ENCODE measurements around the gene PTPRD.

Gene PTPRD

DNA sequence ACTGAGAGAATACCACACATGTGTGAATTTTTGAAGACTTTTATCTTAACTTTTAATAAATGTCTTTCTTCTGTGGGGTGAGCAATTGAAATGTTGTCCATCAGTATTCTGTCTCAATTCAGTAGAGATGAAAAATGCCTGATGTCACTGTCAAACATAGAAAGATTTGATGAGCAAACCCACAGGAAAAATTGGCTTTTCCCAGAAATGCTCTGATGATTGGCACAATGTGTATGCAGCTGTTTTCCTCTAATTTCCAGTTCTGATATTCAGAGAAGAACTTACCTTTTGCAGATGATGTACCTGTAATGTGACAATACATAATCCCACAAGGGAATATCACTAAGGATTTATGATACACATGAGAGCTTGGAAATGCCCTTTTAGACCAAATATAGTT lies 340.0 kb downstream of the PTPRD start:
- no peak for DNase-seq (ENCODE audit: low read depth in 2 of 3, low spot score in 1 of 3)

DNA sequence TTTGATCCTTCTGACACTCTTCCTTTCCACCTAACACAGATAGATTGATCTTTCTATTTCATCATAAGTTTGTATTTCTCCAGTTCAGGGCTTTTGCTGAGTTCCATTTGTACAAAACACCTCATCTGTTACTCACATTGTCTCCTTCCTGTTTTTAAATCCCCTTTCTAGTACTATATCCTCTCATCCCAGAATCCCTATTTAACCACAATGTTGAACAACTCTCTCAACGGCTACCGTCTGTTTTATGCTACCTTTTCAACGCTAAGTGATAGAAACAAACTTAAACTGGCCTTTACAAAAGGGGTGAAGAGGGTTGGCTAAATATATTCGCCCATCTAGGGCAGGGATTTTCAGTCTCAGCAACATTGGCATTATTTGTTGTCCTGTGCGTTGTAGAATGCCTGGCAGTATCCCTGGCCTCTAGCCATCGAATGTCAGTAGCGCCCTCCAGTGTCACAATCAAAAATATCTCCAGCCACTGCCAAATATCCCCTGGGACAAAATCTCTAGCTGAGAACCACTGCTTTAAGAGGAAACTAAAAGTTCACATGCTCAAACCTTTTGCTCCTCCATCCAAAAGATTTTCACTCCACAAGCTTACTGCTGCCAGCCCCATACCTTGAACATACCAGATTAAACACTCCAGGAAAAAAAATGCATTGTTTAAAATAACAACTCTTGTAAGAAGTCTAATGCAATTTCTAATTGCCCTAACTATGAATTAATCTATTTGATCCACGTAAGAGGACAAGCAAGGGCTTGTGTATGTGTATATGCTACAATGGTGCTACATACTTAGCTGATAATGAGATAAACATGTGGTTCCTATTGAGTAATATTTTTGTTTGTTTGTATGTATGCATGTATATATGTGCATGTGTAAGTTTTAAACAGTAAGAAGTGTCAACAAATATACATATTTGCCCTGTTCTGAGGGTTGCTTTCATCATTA lies 344.0 kb downstream of the PTPRD start:
- no peak for DNase-seq (ENCODE audit: low read depth in 2 of 3, low spot score in 1 of 3)

DNA sequence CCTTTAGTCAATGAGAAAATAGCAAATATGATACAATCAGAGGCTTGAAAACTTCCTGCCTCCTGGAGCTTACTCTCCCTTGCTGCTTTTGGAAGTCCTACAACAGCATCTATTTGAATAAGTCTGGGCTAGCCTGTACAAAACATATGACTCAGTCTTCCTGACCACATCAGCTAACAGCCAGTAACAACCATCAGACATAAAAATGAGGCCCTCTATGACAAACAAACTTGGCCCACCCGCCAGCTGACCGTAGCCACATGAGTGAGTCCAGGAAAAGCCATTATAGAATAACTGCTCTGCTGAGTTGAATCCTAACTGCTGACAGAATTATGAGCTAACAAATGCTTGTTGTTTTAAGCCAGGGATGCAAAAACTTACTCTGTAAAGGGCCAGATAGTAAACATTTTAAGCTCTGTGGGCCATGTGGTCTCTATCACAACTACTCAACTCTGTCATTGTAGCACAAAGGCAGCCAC lies 347.6 kb downstream of the PTPRD start:
- DNase-seq (ENCODE audit: low read depth in 2 of 3, low spot score in 1 of 3) = no peak

DNA sequence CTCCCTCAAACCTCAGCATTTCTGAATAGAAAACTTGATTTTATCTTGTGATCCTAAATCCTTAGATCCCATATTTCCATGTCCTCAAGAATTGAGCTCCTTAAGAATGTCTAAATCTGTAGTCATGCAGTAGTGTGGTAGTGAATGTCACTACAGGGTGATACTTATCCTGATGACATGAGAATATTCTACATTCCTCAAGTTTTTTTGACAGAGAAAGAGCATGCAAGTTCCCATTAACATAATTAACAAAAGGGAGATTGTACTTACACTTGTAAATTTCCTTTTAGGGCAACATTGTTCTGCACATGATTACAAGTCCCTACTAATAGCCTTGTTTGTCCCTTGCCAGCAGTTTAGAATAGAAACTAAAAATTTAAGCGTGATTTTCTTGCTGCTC lies 352.3 kb downstream of the PTPRD start:
- DNase-seq (ENCODE audit: low read depth in 2 of 3, low spot score in 1 of 3) = no peak

DNA sequence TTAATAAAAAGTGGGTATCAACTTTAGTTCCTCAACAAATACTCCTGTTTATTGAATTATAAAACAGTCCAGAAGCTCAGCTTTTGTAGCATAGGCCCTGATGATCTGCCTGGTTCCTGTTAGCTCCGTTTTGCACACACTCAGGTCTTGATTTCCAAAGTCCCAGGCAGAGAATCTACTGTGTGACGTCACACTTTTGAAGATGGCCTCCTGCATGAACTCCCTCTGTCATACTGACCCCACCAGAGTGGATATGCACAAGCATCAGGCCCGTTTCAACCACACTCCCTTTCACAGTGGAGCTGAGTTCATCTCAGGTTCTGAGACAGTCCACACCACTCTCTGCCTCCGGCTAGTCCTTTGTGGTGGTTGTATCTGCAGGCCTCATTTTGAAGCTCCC lies 353.1 kb downstream of the PTPRD start:
- DNase-seq (ENCODE audit: low read depth in 2 of 3, low spot score in 1 of 3) = no peak

DNA sequence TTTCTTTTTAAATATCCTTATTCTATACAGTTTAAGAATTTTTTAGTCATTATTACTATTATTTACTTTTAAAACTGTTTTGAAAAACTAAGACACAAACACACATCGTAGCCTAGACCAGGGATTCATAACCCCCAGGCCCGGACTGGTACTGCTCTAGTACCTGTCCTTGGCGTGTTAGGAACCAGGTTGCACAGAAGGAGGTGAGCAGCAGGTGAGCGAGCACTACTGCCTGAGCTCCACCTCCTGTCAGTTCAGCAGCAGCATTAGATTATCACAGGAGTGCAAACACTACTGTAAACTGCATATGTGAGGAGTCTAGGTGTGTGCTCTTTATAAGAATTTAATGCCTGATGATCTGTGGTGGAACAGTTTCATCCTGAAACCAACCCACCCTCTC lies 357.0 kb downstream of the PTPRD start:
- DNase-seq (ENCODE audit: low read depth in 2 of 3, low spot score in 1 of 3) = no peak

DNA sequence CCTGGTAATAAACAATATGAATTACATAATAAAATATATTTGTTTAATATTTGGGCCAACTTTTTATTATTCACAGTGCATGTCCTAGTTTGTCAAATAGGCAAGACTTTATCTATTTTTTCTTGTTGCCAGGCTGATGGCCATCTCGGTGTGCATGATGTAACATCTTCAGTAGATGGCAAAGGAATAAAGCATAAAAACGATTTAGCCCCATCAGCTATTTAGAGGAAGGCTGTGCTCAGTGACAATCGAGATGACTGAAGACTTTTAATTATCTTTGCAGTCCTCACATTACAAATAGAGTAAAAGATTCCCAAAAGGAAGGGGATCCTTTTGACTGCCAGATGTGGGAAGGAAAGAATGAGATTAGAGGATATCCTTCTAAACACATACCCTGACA lies 358.5 kb downstream of the PTPRD start:
- DNase-seq (ENCODE audit: low read depth in 2 of 3, low spot score in 1 of 3) = no peak

DNA sequence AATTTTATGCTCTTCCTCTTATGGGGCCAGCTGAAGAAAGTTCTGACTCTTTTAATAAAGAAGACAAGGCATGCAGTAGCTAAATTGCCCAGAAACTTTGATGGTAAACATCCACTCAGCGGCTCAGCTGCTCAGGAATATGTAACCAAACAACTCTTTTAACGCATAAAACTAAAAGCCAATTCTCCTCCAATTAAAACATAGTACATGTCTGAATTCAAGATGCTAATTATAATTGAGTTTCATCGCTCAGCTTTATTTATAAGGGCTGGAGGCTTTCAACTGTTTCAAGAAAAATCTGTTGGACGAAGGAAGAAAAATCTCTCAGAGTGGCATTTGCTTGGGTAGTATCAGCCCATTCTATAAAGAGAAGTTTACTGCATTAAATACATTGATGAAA lies 359.5 kb downstream of the PTPRD start:
- DNase-seq (ENCODE audit: low read depth in 2 of 3, low spot score in 1 of 3) = no peak

DNA sequence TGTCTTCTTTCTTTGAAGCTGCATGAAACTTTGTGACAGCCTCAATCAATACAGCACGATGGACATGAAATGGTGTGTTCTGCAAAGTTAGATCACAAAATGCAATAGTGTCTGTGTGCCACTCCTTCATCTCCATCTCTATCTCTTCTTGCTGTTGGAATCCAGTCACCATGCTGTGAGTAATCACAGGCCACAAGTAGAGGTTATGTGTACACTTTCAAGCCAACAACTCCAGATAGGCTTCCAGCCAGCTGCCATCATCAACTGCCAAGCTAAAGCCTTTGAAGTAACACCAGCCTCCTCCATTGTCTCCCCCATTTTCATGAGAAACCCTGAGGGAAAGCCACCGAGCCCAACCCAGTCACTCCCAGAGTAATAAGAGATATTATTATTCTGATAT lies 360.6 kb downstream of the PTPRD start:
- no peak for DNase-seq (ENCODE audit: low read depth in 2 of 3, low spot score in 1 of 3)

DNA sequence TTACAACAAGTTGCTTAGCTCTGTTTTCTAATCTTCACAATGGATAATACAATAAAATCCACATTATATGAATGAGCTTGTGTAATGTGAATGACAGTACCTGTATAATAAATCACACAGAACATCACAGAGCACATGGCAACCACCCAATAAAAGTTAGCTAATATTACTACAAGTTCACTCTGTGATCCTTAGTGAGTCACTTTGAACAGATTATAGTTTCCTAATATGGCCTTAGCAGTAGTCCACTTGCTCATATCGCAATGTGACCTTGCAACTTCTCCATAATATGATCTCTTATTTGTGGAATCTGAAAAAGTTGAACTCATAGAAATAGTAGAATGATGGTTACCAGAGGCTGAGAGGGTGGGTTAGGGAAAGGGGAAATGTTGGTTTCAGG lies 361.3 kb downstream of the PTPRD start:
- DNase-seq (ENCODE audit: low read depth in 2 of 3, low spot score in 1 of 3) = no peak

DNA sequence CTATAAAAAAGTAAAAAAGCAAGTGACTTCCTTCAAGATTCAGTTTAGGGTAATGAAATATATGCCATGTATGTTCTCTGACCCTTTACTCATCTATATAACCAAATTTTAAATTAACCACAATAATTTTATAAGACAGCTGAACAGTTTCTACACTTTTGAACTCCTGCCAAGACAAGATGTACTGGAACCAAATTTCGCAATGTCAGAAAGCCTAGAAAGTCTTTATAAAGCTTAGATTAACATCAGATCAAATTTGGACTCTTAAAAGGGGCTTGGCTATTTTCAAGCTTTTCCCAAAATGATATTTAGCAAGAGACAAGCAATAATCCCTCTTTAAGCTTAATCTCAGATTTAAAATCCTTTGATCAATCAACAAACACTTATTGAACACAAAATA lies 362.6 kb downstream of the PTPRD start:
- DNase-seq (ENCODE audit: low read depth in 2 of 3, low spot score in 1 of 3) = no peak

DNA sequence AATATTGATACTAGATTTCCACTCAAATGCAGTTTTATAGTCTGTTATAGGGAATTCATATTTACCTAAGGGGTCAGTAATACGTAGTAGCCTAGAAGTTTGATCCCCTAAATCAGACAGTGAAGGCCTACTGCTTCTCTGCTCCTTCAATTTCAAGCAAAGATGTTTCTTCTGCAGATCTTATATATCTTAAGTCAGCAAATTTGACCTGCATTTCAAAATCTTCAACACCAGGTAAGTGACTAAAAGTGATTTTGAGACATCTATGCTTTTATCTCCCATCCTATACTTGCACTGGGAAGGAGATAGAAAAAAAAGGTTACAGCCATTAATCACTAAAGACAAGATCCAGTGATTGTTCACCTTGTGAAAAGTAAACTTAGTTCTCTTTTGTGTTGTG lies 363.9 kb downstream of the PTPRD start:
- no peak for DNase-seq (ENCODE audit: low read depth in 2 of 3, low spot score in 1 of 3)

DNA sequence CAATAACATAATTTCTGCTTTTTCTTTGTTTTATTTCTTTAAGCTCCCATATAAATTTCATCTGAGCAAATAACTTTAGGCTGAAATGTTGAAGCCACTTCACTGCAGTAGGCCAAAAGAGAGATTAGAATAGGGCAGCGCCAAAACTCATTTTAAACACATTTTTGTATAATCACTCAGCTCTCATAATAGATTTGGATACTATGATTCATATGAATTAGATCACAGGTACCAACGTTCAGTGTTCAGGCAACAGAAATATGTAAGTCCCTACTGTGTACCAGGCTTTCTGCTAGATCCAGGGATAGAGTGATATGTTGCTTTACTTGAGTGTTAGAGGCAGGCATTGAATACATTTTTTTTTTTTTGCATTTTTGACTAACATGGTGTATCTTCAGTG lies 370.5 kb downstream of the PTPRD start:
- no peak for DNase-seq (ENCODE audit: low read depth in 2 of 3, low spot score in 1 of 3)

DNA sequence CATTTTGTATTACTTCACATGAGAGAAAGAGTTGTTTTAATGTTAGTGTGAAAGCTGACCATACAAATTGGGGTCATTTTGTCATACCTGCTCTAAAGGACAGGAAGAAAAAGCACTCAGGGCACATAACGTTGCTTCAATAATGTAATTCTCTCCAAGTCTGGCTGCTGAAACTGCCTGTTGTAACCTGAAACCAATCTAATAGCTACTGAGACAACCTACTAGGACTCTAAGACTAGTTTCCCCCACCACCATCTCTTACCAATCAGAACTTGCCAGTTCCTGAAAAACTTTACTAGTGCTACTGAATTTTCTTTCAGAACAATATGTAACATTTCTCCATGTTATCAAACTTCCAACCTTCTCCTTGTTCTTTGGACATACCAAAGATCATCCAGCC lies 374.7 kb downstream of the PTPRD start:
- no peak for DNase-seq (ENCODE audit: low read depth in 2 of 3, low spot score in 1 of 3)

DNA sequence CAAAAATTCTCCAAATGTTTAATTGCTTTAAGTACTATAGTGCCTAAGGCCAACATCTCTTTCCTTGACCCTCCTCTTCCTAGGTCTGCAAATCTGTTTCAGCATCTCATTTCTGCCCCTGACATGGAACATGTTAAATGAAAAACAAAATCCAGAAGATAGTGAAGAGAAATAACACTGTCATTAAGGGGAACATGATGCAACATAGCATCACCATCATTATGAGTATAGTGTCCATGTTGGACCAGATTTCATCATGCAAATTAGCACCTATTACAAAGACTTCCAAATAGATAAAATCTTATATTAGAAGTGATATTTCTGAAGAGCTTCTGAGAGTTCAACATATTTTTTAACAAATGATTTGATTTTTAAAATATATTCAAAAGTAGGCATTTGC lies 375.2 kb downstream of the PTPRD start:
- DNase-seq (ENCODE audit: low read depth in 2 of 3, low spot score in 1 of 3) = no peak

DNA sequence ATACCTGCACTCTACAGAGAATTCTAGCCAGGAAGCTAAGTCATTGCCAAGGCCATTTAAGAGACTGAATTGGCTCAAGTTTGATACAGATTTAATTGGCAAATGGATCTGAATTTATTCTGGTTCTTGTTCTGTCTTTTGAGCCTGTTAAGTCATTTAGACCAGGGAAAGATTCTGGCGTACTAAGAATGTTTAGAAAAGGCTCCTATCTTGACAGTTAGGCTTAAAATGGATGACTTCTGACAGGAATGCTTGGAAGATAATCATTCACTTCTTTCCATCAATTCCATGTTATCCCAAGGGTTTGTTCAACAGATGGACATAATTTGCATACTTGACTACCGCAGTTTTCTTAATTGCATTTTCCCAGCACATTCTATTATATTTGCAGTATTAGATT lies 376.6 kb downstream of the PTPRD start:
- DNase-seq (ENCODE audit: low read depth in 2 of 3, low spot score in 1 of 3) = no peak

DNA sequence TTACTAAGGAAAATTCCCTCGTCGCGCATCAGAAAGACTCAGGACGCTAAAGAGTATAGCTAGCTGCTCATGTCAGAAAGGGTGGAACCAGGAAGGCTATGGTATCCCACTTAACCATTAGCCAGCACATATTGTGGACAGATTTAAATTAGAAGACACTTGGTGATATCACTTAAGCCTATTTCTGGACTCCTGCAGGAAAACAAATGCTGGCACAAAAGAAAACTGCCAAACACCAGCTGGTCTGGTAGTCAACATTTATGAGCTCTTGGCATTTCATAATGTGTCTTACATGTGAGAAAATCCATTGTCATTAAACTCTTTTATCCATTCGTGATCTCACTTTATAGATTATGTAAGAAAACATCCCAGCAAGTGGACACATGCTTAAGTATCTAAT lies 377.4 kb downstream of the PTPRD start:
- DNase-seq (ENCODE audit: low read depth in 2 of 3, low spot score in 1 of 3) = no peak

DNA sequence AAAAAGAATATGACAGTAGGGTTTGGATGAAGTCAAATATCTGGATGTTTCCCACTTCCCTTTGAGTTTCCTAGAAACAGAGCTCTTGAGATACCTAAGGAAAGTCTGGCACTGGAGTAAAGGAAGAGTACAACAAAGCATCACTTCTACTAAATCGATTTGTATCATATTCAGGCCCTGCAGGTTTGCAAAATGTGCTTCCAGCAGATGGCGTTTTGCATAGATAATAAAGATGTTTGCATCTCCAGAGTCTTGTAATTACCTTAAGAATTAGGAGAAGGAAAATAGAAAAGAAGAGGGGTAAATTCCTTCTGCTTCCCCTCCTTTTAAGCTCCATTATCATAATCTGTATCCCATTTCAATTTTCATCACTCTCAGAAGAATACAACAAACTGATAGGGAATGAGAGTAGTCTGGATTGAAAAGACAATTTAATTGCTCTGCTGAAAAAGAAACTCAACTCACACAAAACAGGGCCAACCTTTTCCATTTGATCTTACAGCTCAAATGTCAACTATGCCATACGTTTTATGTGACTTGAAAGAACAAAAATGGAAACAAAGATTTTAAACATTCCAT lies 380.4 kb downstream of the PTPRD start:
- DNase-seq (ENCODE audit: low read depth in 2 of 3, low spot score in 1 of 3) = no peak

DNA sequence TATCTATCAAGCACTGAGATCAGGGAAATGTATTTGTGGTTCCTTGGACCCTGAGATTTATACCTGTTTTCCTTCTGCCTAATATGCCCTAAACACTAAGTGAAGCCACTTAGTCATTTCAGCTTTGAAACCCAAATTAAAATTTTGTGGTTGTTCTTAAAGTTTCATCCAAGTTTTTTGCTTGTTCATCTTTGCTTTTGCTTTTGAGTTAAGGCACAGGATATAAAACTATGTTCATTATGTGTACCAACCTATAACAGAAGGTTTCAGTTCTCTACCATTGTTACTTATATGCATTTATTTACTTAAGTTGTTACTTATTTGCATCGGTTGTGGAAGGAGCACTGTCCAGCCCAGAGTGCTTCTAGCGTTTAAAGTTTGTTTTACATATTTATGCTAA lies 382.3 kb downstream of the PTPRD start:
- no peak for DNase-seq (ENCODE audit: low read depth in 2 of 3, low spot score in 1 of 3)

DNA sequence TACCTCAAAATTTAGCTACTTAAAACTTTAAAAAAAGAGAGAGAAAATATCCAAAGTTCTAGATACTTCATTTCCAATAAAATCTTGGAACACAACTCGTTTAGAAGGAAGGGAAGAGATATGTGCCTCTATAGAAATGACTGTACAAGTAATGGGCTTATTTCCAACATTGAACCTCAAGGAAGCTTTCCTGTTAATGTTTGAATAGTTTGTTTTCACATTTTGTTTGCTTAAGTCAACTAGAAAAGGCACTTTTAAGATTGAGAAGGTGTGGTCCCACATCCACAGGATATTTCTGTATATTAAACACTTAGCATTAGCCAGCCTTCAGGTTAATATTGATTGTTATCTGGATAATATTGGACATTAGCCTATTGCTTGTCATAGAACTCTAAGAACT lies 384.7 kb downstream of the PTPRD start:
- DNase-seq (ENCODE audit: low read depth in 2 of 3, low spot score in 1 of 3) = no peak

DNA sequence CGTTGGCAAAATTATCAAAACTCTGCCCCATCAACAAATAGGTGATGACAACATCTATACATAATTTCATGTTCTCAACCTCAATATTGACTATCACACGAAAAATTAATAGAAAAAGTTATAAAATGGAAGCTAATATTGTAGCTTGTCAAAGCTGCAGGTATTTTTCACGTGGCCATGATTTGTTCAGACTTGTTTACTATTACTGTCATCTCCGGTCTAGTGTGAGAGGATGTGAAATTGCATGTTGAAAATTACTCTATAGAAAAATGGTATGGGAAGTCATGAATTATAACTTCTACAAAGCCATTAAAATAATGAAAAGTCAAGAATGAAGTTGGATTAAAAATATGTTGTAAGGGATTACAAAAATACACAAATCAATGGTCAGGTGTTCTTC lies 385.8 kb downstream of the PTPRD start:
- DNase-seq (ENCODE audit: low read depth in 2 of 3, low spot score in 1 of 3) = no peak

DNA sequence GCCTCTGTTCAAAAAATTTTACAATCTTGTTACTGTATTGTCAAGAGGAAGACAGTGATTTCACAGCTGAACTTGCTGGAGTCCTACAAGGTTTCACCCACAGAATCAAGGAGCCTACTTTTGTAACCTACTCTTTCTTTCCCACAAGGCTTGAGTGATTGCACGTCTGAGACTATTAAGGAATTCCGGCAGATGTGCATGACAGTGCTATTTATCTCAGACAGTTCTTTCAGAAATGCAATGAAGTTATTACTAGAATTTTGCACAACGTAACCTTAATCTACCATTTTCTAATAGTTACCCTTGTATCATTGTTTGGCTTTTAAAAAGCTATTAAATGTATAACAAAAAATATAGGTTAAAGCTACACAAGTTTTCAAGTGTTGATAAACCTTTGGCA lies 400.1 kb downstream of the PTPRD start:
- no peak for DNase-seq (ENCODE audit: low read depth in 2 of 3, low spot score in 1 of 3)

DNA sequence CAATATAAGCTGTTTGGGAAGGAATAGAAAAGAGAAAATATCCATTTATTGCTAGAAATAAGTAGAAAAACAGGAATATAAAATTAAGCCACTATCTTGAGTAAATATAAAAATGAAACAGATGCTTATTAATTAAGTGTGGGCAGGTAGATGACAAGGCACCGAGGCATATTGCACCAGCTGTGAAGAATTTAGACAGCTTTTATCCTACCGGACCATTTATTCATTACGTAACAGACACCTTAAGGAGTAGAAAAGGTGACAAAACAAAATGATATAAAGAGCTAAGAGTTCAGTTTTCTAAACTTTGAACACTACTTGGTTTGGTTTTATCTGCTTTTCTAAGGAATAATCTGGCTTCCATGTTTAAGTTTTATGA lies 404.1 kb downstream of the PTPRD start:
- DNase-seq (ENCODE audit: low read depth in 2 of 3, low spot score in 1 of 3) = no peak
